Measurements from ENCODE around the gene DDX41.

The DDX41 gene

DNA sequence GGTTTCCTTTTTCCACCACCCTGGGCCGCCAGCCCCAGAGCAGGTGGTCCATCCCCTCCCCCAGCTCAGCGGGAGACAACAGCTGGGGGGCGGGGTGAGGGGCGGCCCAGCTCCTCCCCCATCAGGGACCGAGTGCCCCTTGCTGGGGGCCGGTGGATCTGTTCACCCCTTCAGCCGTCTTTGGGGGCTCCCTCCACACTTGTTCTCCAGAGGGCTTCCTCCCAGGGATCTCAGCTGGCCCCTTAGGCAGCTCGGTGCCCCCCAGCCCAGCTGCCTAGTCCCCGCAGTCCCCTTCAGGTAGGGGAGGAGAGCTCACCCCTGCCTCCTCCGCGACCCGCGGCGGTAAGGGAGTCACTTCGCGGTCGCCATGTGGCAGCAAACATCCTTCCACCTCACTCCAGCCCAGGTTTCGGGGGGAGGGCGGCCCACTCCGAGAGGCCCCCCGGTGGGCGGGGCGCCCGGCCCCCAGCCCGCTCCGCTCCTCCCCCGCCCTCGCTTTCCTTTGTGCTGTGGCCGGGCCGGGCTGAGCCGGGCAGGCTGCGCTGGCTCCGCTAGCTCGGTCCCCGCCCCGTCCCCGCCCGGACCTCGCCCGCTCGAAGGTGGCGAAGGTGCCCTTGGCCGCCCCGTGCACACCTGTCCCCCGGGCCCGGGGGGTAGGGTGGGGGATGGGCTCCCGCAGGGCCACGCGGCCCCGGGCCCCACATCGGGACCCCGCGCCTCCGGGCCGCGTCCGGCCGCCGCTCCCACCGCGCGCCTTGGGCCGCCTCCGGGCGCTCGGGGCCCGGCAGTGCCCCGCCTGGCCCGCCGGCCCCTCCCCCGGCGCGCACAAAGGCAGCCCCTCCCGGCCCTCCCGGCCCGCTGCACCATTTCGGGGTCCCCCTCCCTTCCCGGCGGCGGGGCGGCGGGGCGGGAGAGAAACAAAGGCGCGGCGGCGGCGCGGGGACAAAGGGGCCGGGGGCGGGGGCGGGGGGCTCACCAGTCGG lies 44.0 kb downstream of the DDX41 start:
- DNase-seq (ENCODE audit: low spot score): no peak
- TF ChIP-seq, protein P1, sequence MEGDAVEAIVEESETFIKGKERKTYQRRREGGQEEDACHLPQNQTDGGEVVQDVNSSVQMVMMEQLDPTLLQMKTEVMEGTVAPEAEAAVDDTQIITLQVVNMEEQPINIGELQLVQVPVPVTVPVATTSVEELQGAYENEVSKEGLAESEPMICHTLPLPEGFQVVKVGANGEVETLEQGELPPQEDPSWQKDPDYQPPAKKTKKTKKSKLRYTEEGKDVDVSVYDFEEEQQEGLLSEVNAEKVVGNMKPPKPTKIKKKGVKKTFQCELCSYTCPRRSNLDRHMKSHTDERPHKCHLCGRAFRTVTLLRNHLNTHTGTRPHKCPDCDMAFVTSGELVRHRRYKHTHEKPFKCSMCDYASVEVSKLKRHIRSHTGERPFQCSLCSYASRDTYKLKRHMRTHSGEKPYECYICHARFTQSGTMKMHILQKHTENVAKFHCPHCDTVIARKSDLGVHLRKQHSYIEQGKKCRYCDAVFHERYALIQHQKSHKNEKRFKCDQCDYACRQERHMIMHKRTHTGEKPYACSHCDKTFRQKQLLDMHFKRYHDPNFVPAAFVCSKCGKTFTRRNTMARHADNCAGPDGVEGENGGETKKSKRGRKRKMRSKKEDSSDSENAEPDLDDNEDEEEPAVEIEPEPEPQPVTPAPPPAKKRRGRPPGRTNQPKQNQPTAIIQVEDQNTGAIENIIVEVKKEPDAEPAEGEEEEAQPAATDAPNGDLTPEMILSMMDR (IDR thresholded peaks at IDR 0.05): no peak
- H3K27ac ChIP-seq: peak overlapping the region; percentile 80 to 97
- H3K4me3 ChIP-seq: peak overlapping the region; percentile 84

DNA sequence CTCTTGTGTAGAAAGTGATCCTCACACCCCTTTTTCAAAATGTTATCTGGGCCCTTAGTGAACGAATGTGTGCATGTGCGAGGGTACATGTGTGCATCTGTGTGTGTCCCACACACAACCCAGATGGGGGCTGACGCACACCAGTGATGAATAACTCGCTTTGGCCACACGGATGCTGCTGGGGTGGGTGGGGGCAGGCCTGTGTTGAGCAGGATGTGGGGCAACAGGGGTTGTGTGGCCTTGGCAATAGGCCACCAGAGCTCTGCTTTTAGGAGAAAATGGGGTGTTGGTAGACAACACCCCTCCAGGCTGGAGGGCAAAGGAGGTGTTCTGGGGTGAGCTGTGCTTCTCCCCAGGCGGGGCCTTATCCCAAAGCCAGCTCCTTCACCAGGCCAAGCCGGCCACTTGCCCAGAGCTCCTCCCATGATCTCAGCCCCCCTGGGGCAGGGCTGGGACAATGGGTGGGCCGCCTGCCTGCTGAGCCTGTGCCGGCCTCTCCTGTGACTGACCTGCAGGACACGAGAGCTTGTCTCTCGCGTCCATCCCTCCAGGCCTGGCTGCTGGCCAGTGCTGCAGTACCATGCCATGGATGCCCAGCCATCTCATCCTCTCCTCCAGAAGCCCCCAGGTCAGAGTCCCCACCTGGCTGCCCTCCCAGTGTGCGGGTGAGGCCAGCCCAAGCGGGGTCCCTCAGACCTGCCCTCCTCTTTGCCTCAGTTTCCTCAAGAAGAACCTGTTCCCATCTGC lies 45.0 kb downstream of the DDX41 start:
- Histone ChIP-seq H3K4me3 (peak overlapping the region; percentile 84), H3K27ac (peak overlapping the region; percentile 80 to 97)
- no peak for DNase-seq (ENCODE audit: low spot score)
- TF ChIP-seq, protein P1 (IDR thresholded peaks at IDR 0.05): no peak

DNA sequence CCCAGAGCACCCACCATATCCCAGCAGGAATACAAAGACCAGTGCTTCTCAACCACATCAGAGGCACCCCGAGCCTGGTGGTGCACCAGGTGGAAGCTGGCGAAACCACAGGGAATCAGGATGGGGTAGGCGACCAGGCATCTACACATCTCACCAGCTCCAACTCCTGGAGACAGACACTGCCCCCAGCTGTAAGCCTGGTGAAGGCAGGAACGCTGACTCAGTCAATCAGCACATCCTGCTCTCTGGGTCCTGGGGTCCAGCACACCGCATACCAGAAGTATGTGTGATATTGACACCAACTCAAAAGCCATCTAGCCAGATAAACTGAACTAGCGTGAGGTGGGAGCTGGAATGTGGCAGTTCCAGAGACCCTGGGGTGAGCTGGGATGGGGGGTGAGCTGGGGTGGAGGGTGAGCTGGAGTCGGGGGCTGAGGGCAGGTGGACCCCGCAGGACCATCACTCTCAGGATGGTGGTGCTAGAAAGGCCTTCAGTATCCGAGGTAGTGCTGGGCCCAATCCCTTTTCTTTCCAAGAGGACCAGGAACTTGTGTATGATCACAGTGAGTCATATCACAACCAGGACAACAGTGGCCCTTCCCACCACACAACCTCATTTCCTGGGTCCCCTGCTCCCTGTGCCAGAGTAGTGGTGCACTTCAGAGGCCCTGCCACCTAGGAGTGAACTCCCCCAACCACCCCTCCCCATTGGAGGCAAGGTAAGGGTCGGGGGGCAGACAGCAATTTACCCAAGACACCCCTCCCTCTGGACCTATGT lies 45.8 kb downstream of the DDX41 start:
- DNase-seq (ENCODE audit: low spot score): no peak
- TF ChIP-seq, protein P1 (IDR thresholded peaks at IDR 0.05): no peak
- Histone ChIP-seq H3K4me3 (peak overlapping the region; percentile 84), H3K27ac (peak overlapping the region; percentile 23 to 97)

DNA sequence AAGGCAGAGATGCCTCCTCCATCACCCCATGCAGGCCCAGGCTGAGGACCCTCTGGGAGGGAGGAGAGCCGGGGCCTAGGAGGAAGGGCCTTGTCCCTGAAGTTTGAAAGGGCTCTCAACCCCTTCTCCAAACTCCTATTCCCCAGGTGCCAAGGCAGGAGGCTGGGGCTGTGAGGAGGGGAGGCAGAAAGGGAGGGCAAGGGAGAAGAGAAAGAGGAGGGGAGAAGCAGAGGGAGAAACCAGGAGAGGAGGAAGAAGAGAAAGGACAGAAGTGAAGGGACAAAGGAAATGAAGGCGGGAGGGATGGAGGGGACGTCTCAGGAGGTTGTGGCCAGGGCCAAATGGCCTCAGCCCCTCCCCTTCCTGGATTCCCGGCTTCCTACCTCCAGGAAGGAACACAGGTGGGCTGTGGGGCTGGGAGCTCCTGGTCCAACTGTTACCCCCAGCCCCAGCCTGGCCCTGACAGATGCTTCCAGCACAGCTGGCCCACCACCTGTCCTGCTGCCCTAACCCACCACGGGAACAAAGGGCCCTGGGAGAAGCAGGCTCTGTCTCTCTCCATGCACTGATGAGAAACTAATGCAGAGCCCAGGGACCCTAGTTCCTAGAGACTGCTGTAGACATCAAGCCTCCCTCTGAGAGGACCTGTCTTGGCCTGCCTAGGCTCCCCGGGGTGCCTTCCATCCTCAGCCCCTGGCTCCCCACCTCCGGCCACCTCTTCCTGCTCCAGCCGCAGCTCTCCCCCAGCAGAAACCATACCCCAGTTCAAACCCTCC lies 46.8 kb downstream of the DDX41 start:
- DNase-seq (ENCODE audit: low spot score): no peak
- Histone ChIP-seq H3K27ac (peak overlapping the region; percentile 11 to 97), H3K4me3 (no peak overlapping the region)
- TF ChIP-seq, protein P1 (IDR thresholded peaks at IDR 0.05): no peak

DNA sequence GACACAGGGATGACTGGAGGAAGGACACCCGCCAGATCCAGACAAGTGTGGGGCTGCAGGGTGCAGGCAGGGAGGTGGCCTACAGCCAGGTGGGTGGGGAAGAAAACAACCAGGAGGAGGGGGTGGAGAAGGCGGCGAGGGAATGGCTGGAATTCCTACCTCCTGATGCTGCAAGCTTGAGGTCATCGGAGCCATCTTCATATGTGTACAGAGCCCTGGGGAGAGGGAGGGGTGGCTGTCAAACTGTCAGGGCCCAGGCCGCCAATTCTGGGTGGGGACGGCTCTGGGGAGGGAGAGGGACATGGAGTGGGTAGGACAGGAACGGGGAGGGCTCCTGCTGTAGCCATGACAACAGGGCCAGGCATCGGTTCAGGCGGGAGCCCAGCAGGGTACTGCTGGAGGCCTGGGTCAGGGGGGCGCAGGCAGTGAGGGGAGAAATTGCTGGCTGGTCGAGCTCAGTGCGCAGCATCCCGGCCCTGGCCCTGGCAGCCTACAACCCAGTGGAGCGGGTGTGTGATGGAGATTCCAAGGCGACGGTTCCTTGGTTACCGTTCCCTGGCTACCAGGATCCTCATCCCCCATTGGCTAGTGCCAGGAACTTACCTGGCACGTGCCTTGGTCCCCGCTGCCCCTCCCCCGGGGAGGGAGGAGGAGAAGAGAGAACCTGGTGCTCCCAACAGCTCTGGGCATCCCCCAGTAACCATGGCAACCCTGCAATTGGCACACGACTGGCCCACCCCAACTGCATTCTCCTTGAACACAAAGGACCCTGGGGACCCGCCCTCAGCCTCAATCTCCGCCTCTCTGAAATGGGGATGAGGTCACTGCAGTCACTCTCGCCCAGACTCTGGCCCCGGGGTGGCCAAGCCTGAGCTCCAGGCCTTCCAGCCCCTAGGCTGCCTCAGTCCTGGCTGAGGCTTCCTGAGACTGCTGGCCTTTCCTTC lies 47.8 kb downstream of the DDX41 start:
- TF ChIP-seq, protein P1 (IDR thresholded peaks at IDR 0.05): no peak
- DNase-seq (ENCODE audit: low spot score): no peak
- Histone ChIP-seq H3K27ac (peak overlapping the region in 1 of 2 donors; percentile 97), H3K4me3 (no peak overlapping the region)

All from coronary artery (tissue), 2 donors.